ENCODE measurements around the gene MAP3K10. TPM values are rescaled to one million over a fixed set of nuclear protein-coding genes. Genes with fewer than 3 reads are reported as not detected.
A peak's percentile ranks its signal among the peaks of the same experiment; 100 is the strongest.

MAP3K10 gene
- total and polyA plus RNA-seq, 9 of the 15 experiments (the other 6 are each of a cell fraction or from before 2014, with no cell fraction given), result 0.01 to 8.0 (median 2.7) TPM; not detected in 1

DNA sequence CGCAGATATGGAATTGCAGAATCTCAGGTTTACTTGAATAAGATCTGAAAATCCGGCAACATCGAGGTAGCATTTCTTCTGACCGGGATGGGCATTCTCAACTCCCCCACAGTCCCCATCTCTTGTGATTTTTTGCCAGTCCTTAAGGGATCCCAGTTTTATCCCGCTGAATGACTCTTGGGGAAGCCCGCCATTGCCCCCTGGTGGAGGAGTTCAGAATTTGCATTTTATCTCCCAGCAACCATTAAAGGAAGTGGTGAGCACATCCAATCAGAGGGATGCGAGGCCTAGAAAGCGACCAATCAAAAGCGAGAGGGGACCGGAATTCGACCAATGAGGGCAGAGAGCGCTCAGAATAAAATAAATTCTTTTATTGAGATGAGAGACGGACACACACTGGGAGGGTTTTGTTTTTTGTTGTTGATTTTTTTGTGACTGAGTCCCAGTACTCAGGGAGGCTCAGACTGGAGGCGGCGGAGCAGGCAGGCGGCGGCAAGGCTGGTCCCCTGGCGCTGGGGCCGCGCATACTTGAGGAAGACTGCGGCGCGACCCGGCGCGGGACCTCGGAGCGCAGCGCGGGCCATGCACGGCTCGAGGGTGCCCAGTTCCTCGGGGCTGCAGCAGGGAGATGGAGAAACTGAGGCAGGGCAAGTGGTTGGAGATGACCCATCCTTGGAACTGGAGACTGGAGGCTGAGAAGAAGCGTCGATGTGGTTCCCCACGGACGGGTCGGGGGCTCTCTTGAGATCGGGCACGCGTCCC is 30.8 kb downstream of the MAP3K10 start (continued):
- TF ChIP-seq PTTG1 (tag; IDR thresholded peaks at IDR 0.05; ENCODE audit: low read depth), result no peak
- TF ChIP-seq ZNF408 (CRISPR knock-in tag; IDR thresholded peaks at IDR 0.05; ENCODE audit: low read depth), result no peak
- no peak for TF ChIP-seq BCOR (IDR thresholded peaks at IDR 0.05)
- no peak for TF ChIP-seq RUNX1 (IDR thresholded peaks at IDR 0.05; ENCODE audit: low read depth)
- no peak for TF ChIP-seq ILK (tag; IDR thresholded peaks at IDR 0.05; ENCODE audit: borderline replicate concordance, low read depth)
- no peak for TF ChIP-seq NR4A1 (CRISPR knock-in tag; IDR thresholded peaks at IDR 0.05)
- TF ChIP-seq NR4A1 (tag; IDR thresholded peaks at IDR 0.05), result no peak
- TF ChIP-seq ZNF24 (IDR thresholded peaks at IDR 0.05), result no peak
- TF ChIP-seq SLC30A9 (CRISPR knock-in tag; IDR thresholded peaks at IDR 0.05), result no peak
- TF ChIP-seq TAL1 (IDR thresholded peaks at IDR 0.05), result no peak
- no peak for TF ChIP-seq ZNF75A (CRISPR knock-in tag; IDR thresholded peaks at IDR 0.05)
- TF ChIP-seq, protein P1, sequence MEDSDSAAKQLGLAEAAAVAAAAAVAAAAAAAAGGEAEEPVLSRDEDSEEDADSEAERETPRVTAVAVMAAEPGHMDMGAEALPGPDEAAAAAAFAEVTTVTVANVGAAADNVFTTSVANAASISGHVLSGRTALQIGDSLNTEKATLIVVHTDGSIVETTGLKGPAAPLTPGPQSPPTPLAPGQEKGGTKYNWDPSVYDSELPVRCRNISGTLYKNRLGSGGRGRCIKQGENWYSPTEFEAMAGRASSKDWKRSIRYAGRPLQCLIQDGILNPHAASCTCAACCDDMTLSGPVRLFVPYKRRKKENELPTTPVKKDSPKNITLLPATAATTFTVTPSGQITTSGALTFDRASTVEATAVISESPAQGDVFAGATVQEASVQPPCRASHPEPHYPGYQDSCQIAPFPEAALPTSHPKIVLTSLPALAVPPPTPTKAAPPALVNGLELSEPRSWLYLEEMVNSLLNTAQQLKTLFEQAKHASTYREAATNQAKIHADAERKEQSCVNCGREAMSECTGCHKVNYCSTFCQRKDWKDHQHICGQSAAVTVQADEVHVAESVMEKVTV (CRISPR knock-in tag; IDR thresholded peaks at IDR 0.05), result peak; percentile 89
- no peak for TF ChIP-seq NR2C1 (IDR thresholded peaks at IDR 0.05)
- TF ChIP-seq NR2C1 (tag; IDR thresholded peaks at IDR 0.05), result no peak
- TF ChIP-seq, protein P2, sequence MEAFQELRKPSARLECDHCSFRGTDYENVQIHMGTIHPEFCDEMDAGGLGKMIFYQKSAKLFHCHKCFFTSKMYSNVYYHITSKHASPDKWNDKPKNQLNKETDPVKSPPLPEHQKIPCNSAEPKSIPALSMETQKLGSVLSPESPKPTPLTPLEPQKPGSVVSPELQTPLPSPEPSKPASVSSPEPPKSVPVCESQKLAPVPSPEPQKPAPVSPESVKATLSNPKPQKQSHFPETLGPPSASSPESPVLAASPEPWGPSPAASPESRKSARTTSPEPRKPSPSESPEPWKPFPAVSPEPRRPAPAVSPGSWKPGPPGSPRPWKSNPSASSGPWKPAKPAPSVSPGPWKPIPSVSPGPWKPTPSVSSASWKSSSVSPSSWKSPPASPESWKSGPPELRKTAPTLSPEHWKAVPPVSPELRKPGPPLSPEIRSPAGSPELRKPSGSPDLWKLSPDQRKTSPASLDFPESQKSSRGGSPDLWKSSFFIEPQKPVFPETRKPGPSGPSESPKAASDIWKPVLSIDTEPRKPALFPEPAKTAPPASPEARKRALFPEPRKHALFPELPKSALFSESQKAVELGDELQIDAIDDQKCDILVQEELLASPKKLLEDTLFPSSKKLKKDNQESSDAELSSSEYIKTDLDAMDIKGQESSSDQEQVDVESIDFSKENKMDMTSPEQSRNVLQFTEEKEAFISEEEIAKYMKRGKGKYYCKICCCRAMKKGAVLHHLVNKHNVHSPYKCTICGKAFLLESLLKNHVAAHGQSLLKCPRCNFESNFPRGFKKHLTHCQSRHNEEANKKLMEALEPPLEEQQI (IDR thresholded peaks at IDR 0.05), result 0 out of 2 replicates have a peak, but pooled peaks have one; percentile 87
- 0 out of 4 replicates have a peak, but pooled peaks of 1 of the 2 experiments have one; percentile 41 for TF ChIP-seq RCOR1 (IDR thresholded peaks at IDR 0.05; ENCODE audit: borderline replicate concordance in 1 of 2, low read depth in 2 of 2, low read length in 2 of 2)
- TF ChIP-seq, protein P3, sequence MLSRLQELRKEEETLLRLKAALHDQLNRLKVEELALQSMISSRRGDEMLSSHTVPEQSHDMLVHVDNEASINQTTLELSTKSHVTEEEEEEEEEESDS (CRISPR knock-in tag; IDR thresholded peaks at IDR 0.05), result no peak
- TF ChIP-seq KLF1 (tag; IDR thresholded peaks at IDR 0.05), result no peak
- TF ChIP-seq COPS2 (conservative IDR thresholded peaks at IDR 0.05), result no peak

Measured in K562 (cell line).